GM21723 (cell line): ENCODE data around the gene MAGEB4.

ENCODE experiments used
- ATAC-seq: cut with Tn5 transposase; IDR thresholded peaks from one replicate; pipeline ENCODE4 v1.9.1; 2021; ENCODE audit warnings: mild to moderate bottlenecking, moderate library complexity; ENCODE audit not compliant: unreplicated experiment

MAGEB4 gene

GRCh38 chrX:30283456-30284200 lies 41.8 kb downstream of the MAGEB4 start:
- ATAC-seq, result no peak
